A549 (cell line): Measurements from ENCODE around the gene ANXA6. TPM values are rescaled to one million over a fixed set of nuclear protein-coding genes. Genes with fewer than 3 reads are reported as not detected.

ENCODE experiments used
- ATAC-seq, 2 experiments: fragments of 200-7000 bp in 1 of 2; fragments of >200 bp in 1 of 2; cut with Nextera tagmentation in 1 of 2; cut with Tn5 transposase in 1 of 2; 3 replicates each; pipeline versions ENCODE4 v1.8.0 to v1.9.1; 2018 to 2020; ENCODE audit warnings: mild to moderate bottlenecking in 1 of 2, moderate library complexity in 1 of 2
- CTCF ChIA-PET: fragments of 300-600 bp; sonication (Branson Sonifier 250); formaldehyde crosslinking; extraction: SDS; loops from one replicate; lab custom pipeline; 2021; ENCODE audit warnings: antibody characterized with exemption, inconsistent platforms; lab: Yijun Ruan, JAX
- POLR2A ChIA-PET: fragments of 350-600 bp; formaldehyde crosslinking; extraction: SDS; loops from one replicate; lab custom pipeline; 2021; ENCODE audit warnings: antibody characterized with exemption, inconsistent platforms; lab: Yijun Ruan, JAX
- DNase-seq, 2 experiments: peaks; one replicate each; pipeline versions ENCODE4 v3.0.0 to v3.0.0-alpha.2; 2011 to 2016; ENCODE audit warnings: low read depth in 1 of 2, low spot score in 1 of 2
- FAIRE-seq: peaks from 2 replicates; lab custom pipeline; 2011; peaks lifted over from hg19 to GRCh38; lab: Jason Lieb, UNC
- H3K27ac ChIP-seq, 2 experiments: fragments of >200 bp; sonication (Bioruptor Twin); formaldehyde crosslinking; 3 replicates each; pipeline ENCODE4 v1.5.1; 2016 to 2017
- H3K4me1 ChIP-seq: fragments of >200 bp; sonication (Bioruptor Twin); formaldehyde crosslinking; 3 replicates; pipeline ENCODE4 v1.6.1; 2016
- H3K4me2 ChIP-seq: fragments of >200 bp; sonication (Bioruptor Twin); formaldehyde crosslinking; 3 replicates; pipeline ENCODE4 v1.6.1; 2016
- H3K4me3 ChIP-seq: fragments of >200 bp; sonication (Bioruptor Twin); formaldehyde crosslinking; 3 replicates; pipeline ENCODE4 v1.5.1; 2016
- H3K9me3 ChIP-seq: fragments of >200 bp; sonication (Bioruptor Twin); formaldehyde crosslinking; 3 replicates; pipeline ENCODE4 v1.6.1; 2016
- ATOH8 ChIP-seq: fragments of 250-450 bp; sonication (Bioruptor Pico); IDR thresholded peaks from 2 replicates; pipeline ENCODE4 v1.5.0; 2020; ENCODE audit warnings: low read depth, mild to moderate bottlenecking, moderate library complexity
- CEBPB ChIP-seq, 2 experiments: fragments of >200 bp in 1 of 2; sonication (Bioruptor Twin) in 1 of 2; formaldehyde crosslinking in 1 of 2; IDR thresholded peaks; 2 replicates each; pipeline ENCODE4 v1.6.1; 2012 to 2016
- E2F6 ChIP-seq: IDR thresholded peaks from 2 replicates; pipeline ENCODE4 v1.6.1; 2012; ENCODE audit warnings: low read depth, borderline replicate concordance
- EHF ChIP-seq: fragments of 250-450 bp; sonication (Bioruptor Pico); IDR thresholded peaks from 2 replicates; pipeline ENCODE4 v1.5.0; 2020; ENCODE audit warnings: mild to moderate bottlenecking
- EHMT2 ChIP-seq: fragments of 200-600 bp; sonication (generic); IDR thresholded peaks from 2 replicates; pipeline ENCODE4 v1.6.1; 2016; ENCODE audit warnings: antibody characterized with exemption, low read depth, mild to moderate bottlenecking, moderate library complexity
- EP300 ChIP-seq, 2 experiments: fragments of >200 bp; sonication (Bioruptor Twin); formaldehyde crosslinking; IDR thresholded peaks; 2 replicates in 1 of 2; 3 replicates in 1 of 2; pipeline ENCODE4 v1.6.1; 2016 to 2017
- ESRRA ChIP-seq: fragments of 150-350 bp; IDR thresholded peaks from 2 replicates; pipeline ENCODE4 v1.6.1; 2014; ENCODE audit warnings: mild to moderate bottlenecking, low read length, borderline replicate concordance
- FOSL2 ChIP-seq, 2 experiments: fragments of 450-650 bp in 1 of 2; fragments of >200 bp in 1 of 2; sonication (Bioruptor Twin) in 1 of 2; formaldehyde crosslinking; IDR thresholded peaks; 2 replicates each; pipeline versions ENCODE4 v1.5.0 to v1.6.1; 2016 to 2020; ENCODE audit warnings: mild to moderate bottlenecking in 1 of 2, moderate library complexity in 1 of 2
- GATA3 ChIP-seq: IDR thresholded peaks from 2 replicates; pipeline ENCODE4 v1.6.1; 2012; ENCODE audit warnings: borderline replicate concordance
- HES2 ChIP-seq: fragments of >200 bp; sonication (Bioruptor Twin); formaldehyde crosslinking; IDR thresholded peaks from 2 replicates; pipeline ENCODE4 v1.6.1; 2016
- JUN ChIP-seq, 2 experiments: fragments of >200 bp; sonication (Bioruptor Twin); formaldehyde crosslinking; IDR thresholded peaks; 2 replicates in 1 of 2; 3 replicates in 1 of 2; pipeline ENCODE4 v1.6.1; 2016 to 2017
- JUNB ChIP-seq: fragments of >200 bp; sonication (Bioruptor Twin); formaldehyde crosslinking; IDR thresholded peaks from 2 replicates; pipeline ENCODE4 v1.6.1; 2016
- KDM5A ChIP-seq: fragments of 200-600 bp; sonication (generic); IDR thresholded peaks from 2 replicates; pipeline ENCODE4 v1.6.1; 2016; ENCODE audit warnings: antibody characterized with exemption, mild to moderate bottlenecking
- MAFK ChIP-seq: fragments of 450-650 bp; IDR thresholded peaks from 2 replicates; pipeline ENCODE4 v1.6.1; 2014; ENCODE audit not compliant: partially characterized antibody
- MAX ChIP-seq: IDR thresholded peaks from 2 replicates; pipeline ENCODE4 v1.6.1; 2012
- NPAS2 ChIP-seq: fragments of 250-450 bp; sonication (Bioruptor Pico); IDR thresholded peaks from 2 replicates; pipeline ENCODE4 v1.8.0; 2022; ENCODE audit warnings: mild to moderate bottlenecking, moderate library complexity, borderline replicate concordance
- RCOR1 ChIP-seq: fragments of 150-350 bp; IDR thresholded peaks from 2 replicates; pipeline ENCODE4 v1.6.1; 2014; ENCODE audit warnings: antibody characterized with exemption, low read length, low read depth
- SMC3 ChIP-seq: fragments of >200 bp; sonication (Bioruptor Twin); formaldehyde crosslinking; IDR thresholded peaks from 3 replicates; pipeline ENCODE4 v1.6.1; 2018; ENCODE audit warnings: inconsistent platforms
- WGBS: methylation state at CpG from one replicate; pipeline ENCODE4 v1.1.6; 2017; ENCODE audit errors: missing lambda C conversion rate; 5-methylcytosine and 5-hydroxymethylcytosine counted together
- polyA plus RNA-seq, 4 experiments: library from polyadenylated mRNA; depleted of rRNA in 3 of 4; stranded (reverse); fragments of >200 nt; fragmentation: RNase III in 1 of 4; extraction: RNeasy Plus Mini Kit Qiagen cat#74134 plus additional on column Dnase treatment in 1 of 4; gene quantifications; 2 replicates in 3 of 4; 3 replicates in 1 of 4; pipeline ENCODE4 v1.2.3, GENCODE V29; 2011 to 2017

ANXA6 gene
- polyA plus RNA-seq, 2 of the 4 experiments (the other 2 are of a cell fraction), result 32.4 to 53.0 TPM

GRCh38 chr5:151094030-151094851 is 63.3 kb downstream of the ANXA6 start:
- FAIRE-seq (no peak), ATAC-seq (peak; percentile 28 to 46; a peak in 4 of 6 replicates), DNase-seq (peak; percentile 43 to 48)
- Histone ChIP-seq H3K4me1 (peaks cover 37% of the 10 kb centered on the region), H3K4me2 (peak overlapping the region; percentile 70), H3K27ac (peak overlapping the region; percentile 84 to 90), H3K4me3 (no peak overlapping the region; the same call in 2 of the 3 replicates), H3K9me3 (no peaks in the 10 kb centered on the region)
- CTCF ChIA-PET, result interaction anchor here (1.0 to 6.3 kb wide), 8 partner anchors 12 to 46 kb away, joined by 3 to 53 read pairs (median 10); no protein-coding TSS in a partner anchor
- POLR2A ChIA-PET, result interaction anchor here (1.2 to 2.1 kb wide), 2 partner anchors 9 to 12 kb away, joined by 5 to 23 read pairs; no protein-coding TSS in a partner anchor
- WGBS, result 41% methylated on average over 10 of the region's 12 CpGs
- TF ChIP-seq ATOH8 (CRISPR knock-in tag) (peak; percentile 38; the same call in 1 of the 2 replicates), JUNB (no peak)

GRCh38 chr5:151093476-151093889 is 64.1 kb downstream of the ANXA6 start:
- no peak for FAIRE-seq
- DNase-seq, result peak in 1 of 2 experiments; percentile 58
- TF ChIP-seq RCOR1, result no peak
- TF ChIP-seq JUNB, result peak; percentile 52; the same call in 1 of the 2 replicates
- TF ChIP-seq FOSL2 (IDR thresholded peaks at IDR 0.05), result 0 out of 2 replicates have a peak, but pooled peaks have one; percentile 7
- TF ChIP-seq FOSL2 (CRISPR knock-in tag; IDR thresholded peaks at IDR 0.05), result peak; percentile 57; the same call in 1 of the 2 replicates
- peak; percentile 74; the same call in 1 of the 2 replicates for TF ChIP-seq HES2
- TF ChIP-seq EHMT2, result no peak
- TF ChIP-seq EP300 (IDR thresholded peaks at IDR 0.05), result peak; percentile 18 to 64; a peak in 2 of 5 replicates
- TF ChIP-seq CEBPB (IDR thresholded peaks at IDR 0.05), result peak; percentile 94 to 96
- TF ChIP-seq JUN (IDR thresholded peaks at IDR 0.05), result peak in 1 of 2 experiments; percentile 38; a peak in 1 of 5 replicates
- peak; percentile 16; the same call in 1 of the 2 replicates for TF ChIP-seq GATA3
- TF ChIP-seq KDM5A, result no peak
- Histone ChIP-seq H3K4me2 (peak overlapping the region; percentile 70), H3K27ac (peak overlapping the region; percentile 84 to 90), H3K9me3 (no peaks in the 10 kb centered on the region), H3K4me1 (peaks cover 37% of the 10 kb centered on the region), H3K4me3 (no peak overlapping the region)
- peak; percentile 57 to 64 for ATAC-seq
- WGBS, result 20% methylated on average over 2 of the region's 2 CpGs
- CTCF ChIA-PET, result interaction anchor here (1.0 to 1.9 kb wide), 6 partner anchors 12 to 45 kb away, joined by 3 to 12 read pairs (median 8); no protein-coding TSS in a partner anchor
- POLR2A ChIA-PET, result interaction anchor here (0.6 to 2.1 kb wide), 4 partner anchors 8 to 34 kb away, joined by 3 to 23 read pairs (median 4); no protein-coding TSS in a partner anchor

GRCh38 chr5:151092762-151093161 is 64.8 kb downstream of the ANXA6 start:
- Histone ChIP-seq H3K27ac (peak overlapping the region; percentile 84 to 90), H3K4me1 (peaks cover 37% of the 10 kb centered on the region), H3K4me2 (peak overlapping the region; percentile 70), H3K4me3 (no peak overlapping the region), H3K9me3 (no peaks in the 10 kb centered on the region)
- no peak for FAIRE-seq
- no peak for DNase-seq
- TF ChIP-seq E2F6, result 0 out of 2 replicates have a peak, but pooled peaks have one; percentile 38
- no peak for TF ChIP-seq MAFK
- no peak for TF ChIP-seq EHF (CRISPR knock-in tag)
- no peak for TF ChIP-seq NPAS2 (CRISPR knock-in tag)
- peak; percentile 51; the same call in 1 of the 2 replicates for TF ChIP-seq MAX
- TF ChIP-seq ESRRA, result no peak
- TF ChIP-seq ATOH8 (CRISPR knock-in tag), result peak; percentile 74; the same call in 1 of the 2 replicates
- TF ChIP-seq FOSL2 (IDR thresholded peaks at IDR 0.05), result no peak
- TF ChIP-seq FOSL2 (CRISPR knock-in tag; IDR thresholded peaks at IDR 0.05), result peak; percentile 49; the same call in 1 of the 2 replicates
- no peak for TF ChIP-seq RCOR1
- no peak for TF ChIP-seq SMC3
- WGBS, result 50% methylated on average over 2 of the region's 2 CpGs
- ChIA-PET CTCF (interaction anchor here (1.4 to 1.9 kb wide), 5 partner anchors 11 to 44 kb away, joined by 6 to 12 read pairs (median 9); no protein-coding TSS in a partner anchor), POLR2A (interaction anchor here (1.2 to 2.1 kb wide), 2 partner anchors 8 to 10 kb away, joined by 5 to 23 read pairs; no protein-coding TSS in a partner anchor)
- peak; percentile 54 to 61 for ATAC-seq
